ENCODE measurements around the gene PPIG.
"Not testable (repeated sequence)": the region's sequence is repeated elsewhere in the genome, so short reads cannot be mapped to it uniquely, and the experiment has no call there.

The PPIG gene

DNA sequence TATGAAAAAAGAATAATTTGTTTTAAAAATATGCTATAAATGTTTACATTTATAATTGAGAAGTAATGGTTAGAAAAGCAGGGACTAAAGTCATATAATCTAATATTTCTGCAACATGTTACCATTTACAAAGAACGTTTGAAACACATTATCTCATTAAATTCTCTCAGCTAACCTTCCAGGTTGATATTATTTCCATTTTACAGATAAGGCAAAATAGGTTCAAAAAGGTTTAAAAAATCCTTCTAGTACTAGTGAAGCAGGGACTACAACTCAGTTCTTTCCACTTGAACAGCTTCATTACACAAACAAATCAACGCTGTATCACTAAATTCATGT, 11.4 kb upstream of the PPIG start:
- TF ChIP-seq POLR2A (IDR thresholded peaks at IDR 0.05; ENCODE audit: extremely low read depth, insufficient read length) (no peak), MYC (IDR thresholded peaks at IDR 0.05; ENCODE audit: low read depth, low read length) (no peak)
- TF ChIP-seq, protein P1, sequence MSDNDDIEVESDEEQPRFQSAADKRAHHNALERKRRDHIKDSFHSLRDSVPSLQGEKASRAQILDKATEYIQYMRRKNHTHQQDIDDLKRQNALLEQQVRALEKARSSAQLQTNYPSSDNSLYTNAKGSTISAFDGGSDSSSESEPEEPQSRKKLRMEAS (IDR thresholded peaks at IDR 0.05; ENCODE audit: low read depth, low read length) = no peak
- TF ChIP-seq, protein P2, sequence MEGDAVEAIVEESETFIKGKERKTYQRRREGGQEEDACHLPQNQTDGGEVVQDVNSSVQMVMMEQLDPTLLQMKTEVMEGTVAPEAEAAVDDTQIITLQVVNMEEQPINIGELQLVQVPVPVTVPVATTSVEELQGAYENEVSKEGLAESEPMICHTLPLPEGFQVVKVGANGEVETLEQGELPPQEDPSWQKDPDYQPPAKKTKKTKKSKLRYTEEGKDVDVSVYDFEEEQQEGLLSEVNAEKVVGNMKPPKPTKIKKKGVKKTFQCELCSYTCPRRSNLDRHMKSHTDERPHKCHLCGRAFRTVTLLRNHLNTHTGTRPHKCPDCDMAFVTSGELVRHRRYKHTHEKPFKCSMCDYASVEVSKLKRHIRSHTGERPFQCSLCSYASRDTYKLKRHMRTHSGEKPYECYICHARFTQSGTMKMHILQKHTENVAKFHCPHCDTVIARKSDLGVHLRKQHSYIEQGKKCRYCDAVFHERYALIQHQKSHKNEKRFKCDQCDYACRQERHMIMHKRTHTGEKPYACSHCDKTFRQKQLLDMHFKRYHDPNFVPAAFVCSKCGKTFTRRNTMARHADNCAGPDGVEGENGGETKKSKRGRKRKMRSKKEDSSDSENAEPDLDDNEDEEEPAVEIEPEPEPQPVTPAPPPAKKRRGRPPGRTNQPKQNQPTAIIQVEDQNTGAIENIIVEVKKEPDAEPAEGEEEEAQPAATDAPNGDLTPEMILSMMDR (IDR thresholded peaks at IDR 0.05; ENCODE audit: low read depth, low read length) = no peak
- H3K4me3 ChIP-seq (ENCODE audit: low read depth, low read length) = peak overlapping the region; percentile 96
- no peak for DNase-seq (ENCODE audit: low read depth)

DNA sequence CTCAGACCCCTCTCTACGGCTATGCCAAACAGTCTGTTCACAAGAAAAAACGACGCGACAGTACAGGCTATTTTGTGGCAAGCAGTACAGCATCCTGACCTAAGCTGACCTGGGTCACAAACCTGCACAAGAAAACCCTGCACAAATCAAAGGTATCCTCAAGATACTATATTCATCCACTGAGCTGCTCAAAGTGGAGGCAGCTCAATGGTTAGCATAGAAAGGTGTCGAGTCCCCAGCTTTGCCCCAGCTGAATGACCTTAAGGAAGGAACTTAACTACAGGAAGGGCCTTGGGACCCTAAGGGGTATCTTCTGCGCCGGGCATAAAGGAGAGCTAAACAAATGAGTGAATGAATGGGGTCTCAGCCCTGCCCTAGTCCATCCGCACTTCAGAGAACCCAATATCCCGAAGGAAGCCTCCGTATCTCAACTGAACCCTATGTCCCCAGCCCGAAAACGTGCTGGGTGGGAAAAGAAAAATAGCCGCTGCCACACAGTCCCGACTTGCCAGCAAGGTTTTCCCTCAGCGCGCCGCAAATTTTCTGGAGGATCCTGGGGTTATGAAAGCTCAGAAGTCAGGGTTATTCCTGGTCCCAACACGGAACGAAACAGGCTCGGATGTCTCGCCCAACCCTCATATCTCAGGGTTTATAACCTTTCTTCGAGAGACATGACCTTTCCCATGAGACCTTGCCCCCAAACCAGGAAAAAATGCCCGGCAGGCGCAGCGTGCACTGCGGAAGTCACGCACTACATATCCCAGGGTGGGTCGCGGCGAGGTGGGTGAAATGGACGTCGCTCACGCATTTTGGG, 10.8 kb upstream of the PPIG start, which contains the start of gene FASTKD1:
Gene FASTKD1 (minus strand): TSS at position 706 of the 814 bp plus-strand sequence. CDS start 1,836 bp downstream, outside the sequence.
- TF ChIP-seq, protein P1 (IDR thresholded peaks at IDR 0.05; ENCODE audit: low read depth, low read length) = peak; percentile 83
- TF ChIP-seq, protein P2 (IDR thresholded peaks at IDR 0.05; ENCODE audit: low read depth, low read length) = no peak
- TF ChIP-seq MYC (IDR thresholded peaks at IDR 0.05; ENCODE audit: low read depth, low read length) (peak; percentile 64; the same call in 1 of the 2 replicates), POLR2A (IDR thresholded peaks at IDR 0.05; ENCODE audit: extremely low read depth, insufficient read length) (peak; percentile 73)
- peak within 1 kb of the TSS; percentile 96 for H3K4me3 ChIP-seq (ENCODE audit: low read depth, low read length)
- DNase-seq (ENCODE audit: low read depth) = peak; percentile 97

DNA sequence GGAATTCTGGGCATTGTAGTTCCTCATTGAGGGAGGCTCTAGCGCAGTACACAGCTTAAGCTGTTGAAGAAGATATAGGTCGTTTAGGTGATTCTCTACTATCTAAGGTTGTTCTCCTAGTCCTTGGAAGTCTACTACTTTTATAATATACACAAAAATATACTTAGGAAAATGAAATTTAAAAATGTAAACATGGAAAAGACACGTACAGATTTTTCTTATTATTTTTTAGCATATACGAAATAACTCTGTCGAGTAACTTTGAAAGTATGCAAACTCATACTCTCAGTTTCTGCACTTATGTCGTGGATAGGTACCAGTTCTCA, 10.2 kb upstream of the PPIG start:
- no peak for DNase-seq (ENCODE audit: low read depth)
- peak overlapping the region; percentile 96 for H3K4me3 ChIP-seq (ENCODE audit: low read depth, low read length)
- TF ChIP-seq POLR2A (IDR thresholded peaks at IDR 0.05; ENCODE audit: extremely low read depth, insufficient read length) (no peak), MYC (IDR thresholded peaks at IDR 0.05; ENCODE audit: low read depth, low read length) (no peak)
- TF ChIP-seq, protein P1 (IDR thresholded peaks at IDR 0.05; ENCODE audit: low read depth, low read length) = no peak
- TF ChIP-seq, protein P2 (IDR thresholded peaks at IDR 0.05; ENCODE audit: low read depth, low read length) = no peak

DNA sequence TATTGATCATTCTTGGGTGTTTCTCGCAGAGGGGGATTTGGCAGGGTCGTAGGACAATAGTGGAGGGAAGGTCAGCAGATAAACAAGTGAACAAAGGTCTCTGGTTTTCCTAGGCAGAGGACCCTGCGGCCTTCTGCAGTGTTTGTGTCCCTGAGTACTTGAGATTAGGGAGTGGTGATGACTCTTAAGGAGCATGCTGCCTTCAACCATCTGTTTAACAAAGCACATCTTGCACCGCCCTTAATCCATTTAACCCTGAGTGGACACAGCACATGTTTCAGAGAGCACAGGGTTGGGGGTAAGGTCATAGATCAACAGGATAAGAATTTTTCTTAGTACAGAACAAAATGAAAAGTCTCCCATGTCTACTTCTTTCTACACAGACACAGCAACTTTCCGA, 9.6 kb upstream of the PPIG start:
- not testable (repeated sequence) for DNase-seq (ENCODE audit: low read depth); H3K4me3 ChIP-seq (ENCODE audit: low read depth, low read length)

DNA sequence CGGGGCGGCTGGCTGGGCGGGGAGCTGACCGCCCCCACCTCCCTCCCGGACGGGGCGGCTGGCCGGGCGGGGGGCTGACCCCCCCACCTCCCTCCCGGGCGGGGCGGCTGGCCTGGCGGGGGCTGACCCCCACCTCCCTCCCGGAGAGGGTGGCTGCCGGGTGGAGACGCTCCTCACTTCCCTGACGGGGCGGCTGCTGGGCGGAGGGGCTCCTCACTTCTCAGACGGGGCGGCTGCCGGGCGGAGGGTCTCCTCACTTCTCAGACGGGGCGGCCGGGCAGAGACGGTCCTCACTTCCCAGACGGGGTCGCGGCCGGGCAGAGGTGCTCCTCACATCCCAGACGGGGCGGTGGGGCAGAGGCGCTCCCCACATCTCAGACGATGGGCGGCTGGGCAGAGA, 8.9 kb upstream of the PPIG start:
- H3K4me3 ChIP-seq (ENCODE audit: low read depth, low read length); DNase-seq (ENCODE audit: low read depth): not testable (repeated sequence)

DNA sequence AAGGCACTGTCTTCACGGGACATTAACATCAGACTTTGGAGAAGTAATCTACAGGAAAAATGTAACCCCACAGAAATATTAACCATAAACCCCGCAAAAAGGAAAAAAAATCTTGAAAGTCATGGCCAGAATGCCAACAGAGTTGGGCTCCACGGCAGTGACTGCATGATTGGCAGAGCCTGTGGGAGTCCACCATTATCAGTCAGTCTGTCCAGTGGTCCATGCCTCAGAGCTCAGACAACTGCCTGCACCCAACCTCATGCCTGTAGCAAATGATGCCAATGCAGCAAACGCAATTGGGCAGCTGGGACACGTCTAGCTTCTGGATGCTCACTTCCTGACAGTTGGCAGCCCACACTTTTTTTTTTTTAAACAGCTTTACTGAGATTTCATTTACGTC, 5.1 kb upstream of the PPIG start:
- TF ChIP-seq MYC (IDR thresholded peaks at IDR 0.05; ENCODE audit: low read depth, low read length) (no peak), POLR2A (IDR thresholded peaks at IDR 0.05; ENCODE audit: extremely low read depth, insufficient read length) (no peak)
- TF ChIP-seq, protein P2 (IDR thresholded peaks at IDR 0.05; ENCODE audit: low read depth, low read length) = no peak
- no peak for DNase-seq (ENCODE audit: low read depth)

DNA sequence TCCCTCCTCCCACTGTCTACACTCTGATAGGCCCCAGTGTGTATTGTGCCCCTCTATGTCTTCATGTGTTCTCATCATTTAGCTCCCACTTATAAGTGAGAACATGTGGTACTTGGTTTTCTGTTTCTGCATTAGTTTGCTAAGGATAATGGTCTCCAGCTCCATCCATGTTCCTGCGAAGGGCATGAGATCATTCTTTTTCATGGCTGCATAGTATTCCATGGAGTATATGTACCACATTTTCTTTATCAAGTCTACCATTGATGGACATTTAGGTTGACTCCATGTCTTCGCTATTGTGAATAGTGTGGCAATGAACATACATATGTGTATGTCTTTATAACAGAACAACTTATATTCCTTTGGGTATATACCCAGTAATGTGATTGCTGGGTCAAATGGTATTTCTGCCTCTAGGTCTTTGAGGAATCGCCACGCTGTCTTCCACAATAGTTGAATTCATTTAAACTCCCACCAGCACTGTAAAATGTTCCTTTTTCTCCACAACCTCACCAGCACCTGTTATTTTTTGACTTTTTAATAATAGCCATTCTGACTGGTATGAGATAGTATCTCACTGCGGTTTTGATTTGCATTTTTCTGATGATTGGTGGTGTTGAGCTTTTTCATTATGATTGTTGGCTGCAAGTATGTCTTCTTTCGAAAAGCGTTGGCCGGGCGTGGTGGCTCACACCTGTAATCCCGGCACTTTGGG, 1.4 kb upstream of the PPIG start:
- DNase-seq (ENCODE audit: low read depth); H3K4me3 ChIP-seq (ENCODE audit: low read depth, low read length): not testable (repeated sequence)

More for the DNA sequence above, 5.1 kb upstream of the PPIG start:
- H3K4me3 ChIP-seq (ENCODE audit: low read depth, low read length) = no peak overlapping the region

All from NB4 (cell line).